Measurements from ENCODE around the gene OBP2B. TPM values are rescaled to one million over a fixed set of nuclear protein-coding genes. Genes with fewer than 3 reads are reported as not detected.
"Not testable (repeated sequence)": the region's sequence is repeated elsewhere in the genome, so short reads cannot be mapped to it uniquely, and the experiment has no call there.

The OBP2B gene
- total RNA-seq, 1 donor from 2014 or later: not detected

DNA sequence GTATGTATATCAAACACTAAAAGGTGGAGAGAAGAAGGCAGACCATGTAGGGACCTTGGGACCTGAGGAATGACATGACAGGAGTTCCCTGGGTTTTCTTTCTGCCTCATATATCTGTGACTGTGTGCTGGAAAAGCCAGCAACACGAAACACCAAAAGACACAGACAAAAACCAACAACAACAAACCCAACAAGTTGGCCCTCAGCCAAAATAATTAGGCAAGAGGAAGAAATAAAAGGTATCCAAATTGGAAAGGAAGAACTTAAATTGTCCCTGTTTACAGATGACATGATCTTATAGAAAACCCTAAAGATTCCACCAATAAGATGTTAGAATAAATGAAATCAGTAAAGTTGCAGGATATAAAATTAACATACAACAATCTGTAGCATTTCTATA lies 44.2 kb upstream of the OBP2B start:
- H3K4me3 ChIP-seq (ENCODE audit: low read depth, low read length): no peak overlapping the region
- TF ChIP-seq, protein P1, sequence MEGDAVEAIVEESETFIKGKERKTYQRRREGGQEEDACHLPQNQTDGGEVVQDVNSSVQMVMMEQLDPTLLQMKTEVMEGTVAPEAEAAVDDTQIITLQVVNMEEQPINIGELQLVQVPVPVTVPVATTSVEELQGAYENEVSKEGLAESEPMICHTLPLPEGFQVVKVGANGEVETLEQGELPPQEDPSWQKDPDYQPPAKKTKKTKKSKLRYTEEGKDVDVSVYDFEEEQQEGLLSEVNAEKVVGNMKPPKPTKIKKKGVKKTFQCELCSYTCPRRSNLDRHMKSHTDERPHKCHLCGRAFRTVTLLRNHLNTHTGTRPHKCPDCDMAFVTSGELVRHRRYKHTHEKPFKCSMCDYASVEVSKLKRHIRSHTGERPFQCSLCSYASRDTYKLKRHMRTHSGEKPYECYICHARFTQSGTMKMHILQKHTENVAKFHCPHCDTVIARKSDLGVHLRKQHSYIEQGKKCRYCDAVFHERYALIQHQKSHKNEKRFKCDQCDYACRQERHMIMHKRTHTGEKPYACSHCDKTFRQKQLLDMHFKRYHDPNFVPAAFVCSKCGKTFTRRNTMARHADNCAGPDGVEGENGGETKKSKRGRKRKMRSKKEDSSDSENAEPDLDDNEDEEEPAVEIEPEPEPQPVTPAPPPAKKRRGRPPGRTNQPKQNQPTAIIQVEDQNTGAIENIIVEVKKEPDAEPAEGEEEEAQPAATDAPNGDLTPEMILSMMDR (conservative IDR thresholded peaks at IDR 0.05; ENCODE audit: low read depth, low read length): no peak
- no peak for DNase-seq (ENCODE audit: low read depth)

DNA sequence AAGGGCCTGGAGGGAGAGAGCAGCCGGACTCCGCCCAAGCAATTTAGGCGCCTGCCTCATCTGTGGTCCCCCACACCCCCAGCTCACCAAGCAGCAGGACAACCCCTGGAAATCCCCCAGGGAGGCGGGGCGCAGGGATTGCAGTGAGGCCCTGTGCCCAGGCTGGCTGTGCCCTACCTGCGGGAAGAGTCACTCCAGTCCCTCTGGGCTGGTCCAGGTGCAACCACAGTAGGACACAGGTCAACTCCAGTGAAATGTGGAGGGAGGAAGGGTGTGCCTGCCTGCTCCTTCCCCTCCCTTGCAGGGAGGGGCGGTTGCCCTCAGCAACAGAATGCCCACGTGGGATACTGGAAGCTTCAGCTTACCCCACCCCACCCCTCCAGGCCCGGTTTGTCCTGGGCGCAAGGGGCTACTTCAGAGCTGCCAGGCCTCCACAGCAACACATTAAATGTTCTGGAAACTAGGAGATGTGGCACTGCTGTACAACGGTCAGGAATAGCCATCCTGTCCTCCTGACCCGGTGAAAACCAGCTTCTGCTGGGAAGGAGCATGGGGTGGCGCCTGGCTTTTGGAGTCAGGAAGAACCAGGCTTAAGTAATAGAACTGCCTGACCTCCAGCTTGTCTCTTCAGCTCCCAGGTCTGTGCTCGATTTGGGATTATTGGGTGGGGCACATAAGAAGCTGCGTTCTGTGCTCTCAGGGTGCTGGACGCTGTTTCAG lies 43.4 kb upstream of the OBP2B start:
- DNase-seq (ENCODE audit: low read depth): no peak
- TF ChIP-seq, protein P1 (conservative IDR thresholded peaks at IDR 0.05; ENCODE audit: low read depth, low read length): no peak
- no peak overlapping the region for H3K4me3 ChIP-seq (ENCODE audit: low read depth, low read length)

DNA sequence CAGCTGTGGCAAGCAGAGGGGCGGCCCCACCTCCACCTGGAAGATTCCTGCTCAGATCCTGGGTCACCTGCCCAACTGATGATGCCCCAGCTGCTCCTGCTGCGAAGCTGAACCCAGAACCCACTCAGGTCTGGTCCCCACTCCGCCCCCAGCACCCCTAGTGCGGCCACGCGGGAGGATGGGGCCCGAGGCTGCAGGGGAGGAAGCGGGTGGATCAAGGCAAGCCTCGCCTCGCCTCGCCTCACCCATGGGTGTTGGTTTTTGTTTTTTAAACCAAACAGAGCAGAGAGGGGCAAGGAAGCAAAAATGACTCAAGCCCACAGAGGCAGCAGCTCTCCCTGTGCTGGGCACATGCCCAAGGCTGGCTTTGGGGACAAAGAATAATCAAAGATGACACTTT lies 42.7 kb upstream of the OBP2B start:
- no peak for DNase-seq (ENCODE audit: low read depth)
- no peak overlapping the region for H3K4me3 ChIP-seq (ENCODE audit: low read depth, low read length)
- TF ChIP-seq, protein P1 (conservative IDR thresholded peaks at IDR 0.05; ENCODE audit: low read depth, low read length): no peak

DNA sequence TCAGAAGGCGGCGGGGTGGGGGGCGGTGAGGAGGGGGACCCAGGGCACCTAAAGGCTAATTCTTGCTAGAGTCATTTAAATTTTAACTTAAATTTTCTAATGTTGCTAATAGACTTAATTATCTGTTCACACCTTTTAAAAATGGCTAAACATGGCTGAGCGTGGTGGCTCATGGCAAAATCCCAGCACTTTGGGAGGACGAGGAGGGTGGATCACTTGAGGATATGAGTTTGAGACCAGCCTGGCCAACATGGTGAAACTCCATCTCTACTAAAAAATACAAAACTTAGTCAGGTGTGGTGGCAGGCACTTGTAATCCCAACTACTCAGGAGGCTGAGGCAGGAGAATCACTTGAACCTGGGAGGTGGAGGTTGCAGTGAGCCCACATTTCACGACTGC lies 42.2 kb upstream of the OBP2B start:
- not testable (repeated sequence) for DNase-seq (ENCODE audit: low read depth); H3K4me3 ChIP-seq (ENCODE audit: low read depth, low read length)

DNA sequence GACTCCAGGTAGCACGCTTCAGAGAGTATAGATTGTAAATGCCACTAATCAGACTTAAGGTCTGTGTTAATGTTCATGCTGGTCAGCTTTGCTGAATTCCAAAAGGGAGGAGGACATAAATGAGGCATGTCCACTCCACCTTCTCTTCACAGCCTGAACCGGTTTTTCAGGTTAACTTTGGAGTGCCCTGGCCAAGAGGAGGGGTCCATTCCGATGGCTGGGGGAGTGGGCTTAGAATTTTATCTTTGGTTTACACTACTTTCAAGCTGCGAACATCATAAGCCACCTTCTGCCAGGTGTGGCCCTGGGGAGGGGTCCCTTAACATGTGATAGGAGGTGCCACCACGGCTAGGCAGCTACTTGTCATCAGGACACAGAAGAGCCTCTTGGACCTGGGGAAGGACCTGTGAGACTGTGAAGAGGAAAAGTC lies 41.7 kb upstream of the OBP2B start:
- H3K4me3 ChIP-seq (ENCODE audit: low read depth, low read length): no peak overlapping the region
- DNase-seq (ENCODE audit: low read depth): no peak
- TF ChIP-seq, protein P1 (conservative IDR thresholded peaks at IDR 0.05; ENCODE audit: low read depth, low read length): no peak

DNA sequence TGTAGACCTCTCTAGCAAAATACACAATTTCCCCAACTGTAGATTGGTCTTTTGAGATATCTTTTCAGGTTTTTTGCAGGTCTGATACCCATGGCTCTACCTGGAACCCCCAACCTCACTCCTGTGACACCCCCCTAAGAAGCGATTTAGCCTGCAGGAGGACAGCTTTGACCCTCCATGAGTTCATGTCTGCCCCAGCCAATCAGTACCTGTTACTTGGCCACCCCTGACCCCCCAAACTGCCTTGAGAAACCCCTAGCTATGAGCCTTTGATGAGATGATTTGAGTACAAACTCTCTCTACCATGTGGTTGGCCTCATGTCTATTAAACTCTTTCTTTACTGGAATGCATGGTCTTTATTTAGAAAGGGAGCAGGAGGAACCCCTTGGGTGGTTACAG lies 40.3 kb upstream of the OBP2B start:
- no peak for DNase-seq (ENCODE audit: low read depth)
- H3K4me3 ChIP-seq (ENCODE audit: low read depth, low read length): no peak overlapping the region
- TF ChIP-seq, protein P1 (conservative IDR thresholded peaks at IDR 0.05; ENCODE audit: low read depth, low read length): no peak

DNA sequence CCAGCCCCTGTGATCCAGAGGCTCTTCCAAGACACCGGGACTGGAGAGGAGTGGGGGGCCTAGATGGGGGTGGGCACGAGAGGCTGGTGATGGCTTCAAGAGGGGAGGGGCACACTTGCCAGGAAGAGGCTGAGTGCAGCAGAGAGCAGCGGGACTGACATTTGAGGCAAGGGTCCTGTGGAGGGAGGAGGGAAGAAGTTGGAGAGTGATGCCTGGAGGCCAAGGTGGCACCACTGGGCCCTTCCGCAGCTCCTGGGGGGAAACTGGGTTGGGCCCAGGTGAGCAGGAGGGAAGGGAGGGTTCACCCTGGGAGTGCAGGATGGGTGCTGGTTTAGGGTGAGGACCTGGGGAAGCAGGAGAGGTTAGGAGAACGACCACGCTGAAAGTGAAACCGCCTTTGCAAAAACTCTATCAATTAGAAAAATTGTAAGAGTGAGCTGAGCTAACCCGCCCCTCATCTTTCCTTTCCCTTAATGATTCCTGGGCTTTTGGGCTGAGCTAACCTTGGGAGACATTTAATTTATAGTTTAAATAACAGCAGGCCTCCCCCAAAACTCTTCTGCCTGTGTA lies 39.8 kb upstream of the OBP2B start:
- TF ChIP-seq, protein P1 (conservative IDR thresholded peaks at IDR 0.05; ENCODE audit: low read depth, low read length): no peak
- H3K4me3 ChIP-seq (ENCODE audit: low read depth, low read length): no peak overlapping the region
- DNase-seq (ENCODE audit: low read depth): no peak

Data from epithelial cell of proximal tubule (primary cell).